ENCODE results near the gene KRTAP4-11. TPM values are rescaled to one million over a fixed set of nuclear protein-coding genes. Genes with fewer than 3 reads are reported as not detected.

KRTAP4-11 gene
- total and polyA plus RNA-seq, 10 of the 15 experiments (the other 5 are each of a cell fraction or from before 2014, with no cell fraction given), result not detected

DNA sequence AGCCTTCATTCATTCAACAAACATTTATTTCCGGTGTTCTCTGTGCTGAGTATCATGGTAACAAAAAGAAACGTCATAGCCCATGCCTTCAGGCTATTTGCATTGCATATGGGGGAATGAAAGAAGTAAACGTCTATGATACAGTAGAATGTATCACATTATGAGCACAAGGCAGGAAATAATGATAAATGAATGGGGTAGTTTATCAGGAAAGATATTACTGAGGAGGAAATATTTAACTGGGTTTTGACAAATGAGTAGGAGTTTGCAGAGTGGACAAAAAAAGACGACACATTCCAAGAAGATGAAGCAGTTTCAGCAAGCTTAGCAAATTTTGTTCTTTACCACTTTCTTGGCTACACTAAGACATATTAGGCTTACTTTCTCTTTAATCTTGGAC, 35.5 kb downstream of the KRTAP4-11 start (continued):
- TF ChIP-seq, protein P1, sequence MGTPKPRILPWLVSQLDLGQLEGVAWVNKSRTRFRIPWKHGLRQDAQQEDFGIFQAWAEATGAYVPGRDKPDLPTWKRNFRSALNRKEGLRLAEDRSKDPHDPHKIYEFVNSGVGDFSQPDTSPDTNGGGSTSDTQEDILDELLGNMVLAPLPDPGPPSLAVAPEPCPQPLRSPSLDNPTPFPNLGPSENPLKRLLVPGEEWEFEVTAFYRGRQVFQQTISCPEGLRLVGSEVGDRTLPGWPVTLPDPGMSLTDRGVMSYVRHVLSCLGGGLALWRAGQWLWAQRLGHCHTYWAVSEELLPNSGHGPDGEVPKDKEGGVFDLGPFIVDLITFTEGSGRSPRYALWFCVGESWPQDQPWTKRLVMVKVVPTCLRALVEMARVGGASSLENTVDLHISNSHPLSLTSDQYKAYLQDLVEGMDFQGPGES (IDR thresholded peaks at IDR 0.05), result no peak
- no peak for TF ChIP-seq BMI1 (IDR thresholded peaks at IDR 0.05; ENCODE audit: borderline replicate concordance)
- TF ChIP-seq, protein P2, sequence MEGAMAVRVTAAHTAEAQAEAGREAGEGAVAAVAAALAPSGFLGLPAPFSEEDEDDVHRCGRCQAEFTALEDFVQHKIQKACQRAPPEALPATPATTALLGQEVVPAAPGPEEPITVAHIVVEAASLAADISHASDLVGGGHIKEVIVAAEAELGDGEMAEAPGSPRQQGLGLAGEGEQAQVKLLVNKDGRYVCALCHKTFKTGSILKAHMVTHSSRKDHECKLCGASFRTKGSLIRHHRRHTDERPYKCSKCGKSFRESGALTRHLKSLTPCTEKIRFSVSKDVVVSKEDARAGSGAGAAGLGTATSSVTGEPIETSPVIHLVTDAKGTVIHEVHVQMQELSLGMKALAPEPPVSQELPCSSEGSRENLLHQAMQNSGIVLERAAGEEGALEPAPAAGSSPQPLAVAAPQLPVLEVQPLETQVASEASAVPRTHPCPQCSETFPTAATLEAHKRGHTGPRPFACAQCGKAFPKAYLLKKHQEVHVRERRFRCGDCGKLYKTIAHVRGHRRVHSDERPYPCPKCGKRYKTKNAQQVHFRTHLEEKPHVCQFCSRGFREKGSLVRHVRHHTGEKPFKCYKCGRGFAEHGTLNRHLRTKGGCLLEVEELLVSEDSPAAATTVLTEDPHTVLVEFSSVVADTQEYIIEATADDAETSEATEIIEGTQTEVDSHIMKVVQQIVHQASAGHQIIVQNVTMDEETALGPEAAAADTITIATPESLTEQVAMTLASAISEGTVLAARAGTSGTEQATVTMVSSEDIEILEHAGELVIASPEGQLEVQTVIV (IDR thresholded peaks at IDR 0.05; ENCODE audit: borderline replicate concordance, partially characterized antibody), result no peak

DNA sequence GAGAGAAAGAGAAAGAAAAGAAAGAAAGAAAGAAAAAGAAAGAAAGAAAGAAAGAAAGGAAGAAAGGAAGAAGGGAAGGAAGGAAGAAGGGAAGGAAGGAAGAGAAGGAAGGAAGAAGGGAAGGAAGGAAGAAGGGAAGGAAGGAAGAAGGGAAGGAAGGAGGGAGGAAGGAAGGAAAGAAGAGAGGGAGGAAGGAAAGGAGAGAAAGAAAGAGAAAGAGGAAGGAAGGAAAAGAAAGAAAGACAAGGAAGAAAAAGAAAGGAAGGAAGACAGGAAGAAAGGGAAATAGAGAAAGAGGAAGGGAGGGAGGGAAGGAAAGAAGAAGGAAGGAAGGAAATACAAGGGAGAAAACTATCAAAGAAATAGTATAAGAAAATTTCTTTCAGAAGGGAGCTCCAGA, 41.4 kb downstream of the KRTAP4-11 start:
- no peak for DNase-seq (ENCODE audit: low read depth, low spot score)
- no peak for ATAC-seq
- Histone ChIP-seq H3K9ac (ENCODE audit: control insufficient read depth, insufficient read depth, low read length) (no peak overlapping the region), H3K27me3 (replicated peaks in 1 of 2; ENCODE audit: control insufficient read depth in 2 of 2, insufficient read depth in 2 of 2, low read length in 1 of 2) (no peaks in the 10 kb centered on the region), H3K27ac (ENCODE audit: control insufficient read depth, insufficient read depth) (no peak overlapping the region), H3K9me3 (replicated peaks; ENCODE audit: control insufficient read depth, insufficient read depth, low read length) (no peaks in the 10 kb centered on the region), H2AFZ (ENCODE audit: control insufficient read depth, low read depth, low read length) (no peak overlapping the region), H3K79me2 (ENCODE audit: control insufficient read depth, insufficient read depth, low read length) (no peaks in the 10 kb centered on the region), H4K20me1 (ENCODE audit: control insufficient read depth, insufficient read depth) (no peaks in the 10 kb centered on the region), H3K36me3 (ENCODE audit: control insufficient read depth in 2 of 2, insufficient read depth in 2 of 2, low read length in 1 of 2) (no peaks in the 10 kb centered on the region), H3K4me2 (ENCODE audit: control insufficient read depth, insufficient read depth) (no peak overlapping the region), H3K4me3 (no peak overlapping the region), H3K4me1 (ENCODE audit: control insufficient read depth, insufficient read depth, low read length) (no peaks in the 10 kb centered on the region)
- in situ Hi-C loops (cut with MboI) (no loop called here), intact Hi-C loops (cut with micrococcal nuclease; ENCODE audit: unreplicated experiment) (no loop called here)
- ChIA-PET RAD21 (ENCODE audit: unreplicated experiment) (no interaction called here), POLR2A (no interaction called here), SMC1A (ENCODE audit: uncharacterized antibody, unreplicated experiment) (no interaction called here), CTCF (no interaction called here)
- no TSS peak for BruUV-seq (replicated peaks)
- FAIRE-seq, result no peak
- no peak for TF ChIP-seq PKNOX1 (IDR thresholded peaks at IDR 0.05)
- TF ChIP-seq POLR2AphosphoS2 (IDR thresholded peaks at IDR 0.05; ENCODE audit: low read depth, low read length), result no peak
- TF ChIP-seq ASH2L (IDR thresholded peaks at IDR 0.05; ENCODE audit: borderline replicate concordance, low read depth), result no peak
- TF ChIP-seq STAT3 (IDR thresholded peaks at IDR 0.05; ENCODE audit: low read depth, low read length), result no peak
- TF ChIP-seq TCF3 (IDR thresholded peaks at IDR 0.05; ENCODE audit: borderline replicate concordance, insufficient read depth, low read depth, low read length), result no peak
